GM12878 (cell line): ENCODE measurements around the gene MED25. TPM values are rescaled to one million over a fixed set of nuclear protein-coding genes. Genes with fewer than 3 reads are reported as not detected.
A peak's percentile ranks its signal among the peaks of the same experiment; 100 is the strongest.

Experiments used
- ATAC-seq: fragments of 200-7000 bp; cut with Tn5 transposase; 3 replicates; pipeline ENCODE4 v1.9.1; 2020; ENCODE audit warnings: mild to moderate bottlenecking, moderate library complexity
- BruUV-seq: library from RNA; stranded (reverse); fragments of 400-500 nt; replicated peaks from 2 replicates; lab custom pipeline; 2021; lab: Mats Ljungman, UMichigan
- CTCF ChIA-PET: fragments of 300-600 bp; sonication (Branson Sonifier 250); formaldehyde crosslinking; extraction: SDS; loops from one replicate; lab custom pipeline; 2021; ENCODE audit warnings: inconsistent platforms; lab: Yijun Ruan, JAX
- POLR2A ChIA-PET: fragments of 350-600 bp; formaldehyde crosslinking; extraction: SDS; loops from one replicate; lab custom pipeline; 2021; ENCODE audit warnings: inconsistent platforms; lab: Charles Lee
- RAD21 ChIA-PET: fragments of 300-600 bp; sonication (Branson Sonifier 250); formaldehyde crosslinking; loops from one replicate; lab custom pipeline; 2023; ENCODE audit warnings: antibody characterized with exemption; ENCODE audit not compliant: unreplicated experiment; lab: Charles Lee
- SMC1A ChIA-PET: fragments of 300-600 bp; sonication (Branson Sonifier 250); formaldehyde crosslinking; loops from one replicate; lab custom pipeline; 2023; ENCODE audit not compliant: unreplicated experiment, uncharacterized antibody; lab: Charles Lee
- DNase-seq: peaks from one replicate; pipeline ENCODE4 v3.0.0-alpha.2; 2011; ENCODE audit warnings: low read depth, low spot score
- FAIRE-seq: peaks from 3 replicates; lab custom pipeline; 2011; peaks lifted over from hg19 to GRCh38; lab: Jason Lieb, UNC
- H2AFZ ChIP-seq: 2 replicates; pipeline ENCODE4 v1.6.0; 2011; ENCODE audit warnings: low read depth, low read length, control low read depth; ENCODE audit not compliant: control insufficient read depth
- H3K27ac ChIP-seq: 2 replicates; pipeline ENCODE4 v1.5.1; 2011; ENCODE audit warnings: control low read depth; ENCODE audit not compliant: control insufficient read depth, insufficient read depth
- H3K27me3 ChIP-seq, 2 experiments: replicated peaks in 1 of 2; 2 replicates each; pipeline versions ENCODE4 v1.6.0 to v1.6.1; 2011; ENCODE audit warnings: low read length in 1 of 2; ENCODE audit not compliant: control insufficient read depth in 2 of 2, insufficient read depth in 2 of 2
- H3K36me3 ChIP-seq, 2 experiments: 2 replicates each; pipeline ENCODE4 v1.5.1; 2011; ENCODE audit warnings: low read length in 1 of 2; ENCODE audit not compliant: control insufficient read depth in 2 of 2, insufficient read depth in 2 of 2
- H3K4me1 ChIP-seq: 2 replicates; pipeline ENCODE4 v1.6.1; 2011; ENCODE audit warnings: mild to moderate bottlenecking, low read length, moderate library complexity, mixed read lengths; ENCODE audit not compliant: control insufficient read depth, insufficient read depth
- H3K4me2 ChIP-seq: 2 replicates; pipeline ENCODE4 v1.6.0; 2011; ENCODE audit warnings: control low read depth; ENCODE audit not compliant: control insufficient read depth, insufficient read depth
- H3K4me3 ChIP-seq: fragments of 200-600 bp; sonication (generic); 2 replicates; pipeline ENCODE4 v1.5.1; 2016
- H3K79me2 ChIP-seq: 2 replicates; pipeline ENCODE4 v1.6.0; 2011; ENCODE audit warnings: low read length; ENCODE audit not compliant: control insufficient read depth, insufficient read depth
- H3K9ac ChIP-seq: 2 replicates; pipeline ENCODE4 v1.8.0; 2011; ENCODE audit warnings: low read length, control low read depth, mixed read lengths; ENCODE audit not compliant: control insufficient read depth, insufficient read depth
- H3K9me3 ChIP-seq: replicated peaks from 3 replicates; pipeline ENCODE4 v1.5.1; 2011; ENCODE audit warnings: mild to moderate bottlenecking, low read length; ENCODE audit not compliant: control insufficient read depth, insufficient read depth
- H4K20me1 ChIP-seq: 2 replicates; pipeline ENCODE4 v1.6.0; 2011; ENCODE audit not compliant: control insufficient read depth, insufficient read depth
- BCL11A ChIP-seq: IDR thresholded peaks from 2 replicates; pipeline ENCODE4 v1.6.1; 2011; ENCODE audit warnings: low read depth, low read length
- CBFB ChIP-seq: IDR thresholded peaks from 2 replicates; pipeline ENCODE4 v1.6.1; 2016; ENCODE audit warnings: antibody characterized with exemption, low read depth
- CHD1 ChIP-seq: IDR thresholded peaks from 2 replicates; pipeline ENCODE4 v1.6.1; 2012; ENCODE audit warnings: low read depth, low read length, improper control_type of control experiment
- LARP7 ChIP-seq: fragments of 450-650 bp; IDR thresholded peaks from 2 replicates; pipeline ENCODE4 v1.6.1; 2017; ENCODE audit warnings: mild to moderate bottlenecking
- NBN ChIP-seq: fragments of 450-650 bp; IDR thresholded peaks from 2 replicates; pipeline ENCODE4 v1.6.1; 2016
- NR2C1 ChIP-seq: fragments of 450-650 bp; IDR thresholded peaks from 2 replicates; pipeline ENCODE4 v1.6.1; 2017; ENCODE audit warnings: antibody characterized with exemption, mild to moderate bottlenecking, moderate library complexity
- PAX5 ChIP-seq: IDR thresholded peaks from 2 replicates; pipeline ENCODE4 v1.6.1; 2011; ENCODE audit warnings: low read depth, low read length, borderline replicate concordance
- RELB ChIP-seq: fragments of 450-650 bp; IDR thresholded peaks from 2 replicates; pipeline ENCODE4 v1.6.1; 2017; ENCODE audit warnings: low read depth, mild to moderate bottlenecking, moderate library complexity
- REST ChIP-seq: IDR thresholded peaks from 2 replicates; pipeline ENCODE4 v1.6.1; 2012; ENCODE audit warnings: mild to moderate bottlenecking, low read depth, low read length
- SIX5 ChIP-seq: IDR thresholded peaks from 2 replicates; pipeline ENCODE4 v1.6.1; 2011; ENCODE audit warnings: mild to moderate bottlenecking, low read depth, low read length, moderate library complexity; ENCODE audit not compliant: severe bottlenecking
- SRF ChIP-seq, 2 experiments: IDR thresholded peaks; 2 replicates each; pipeline ENCODE4 v1.6.1; 2011; ENCODE audit warnings: low read depth in 2 of 2, low read length in 2 of 2, mild to moderate bottlenecking in 1 of 2, moderate library complexity in 1 of 2
- TCF12 ChIP-seq: IDR thresholded peaks from 2 replicates; pipeline ENCODE4 v1.6.1; 2011; ENCODE audit warnings: low read depth, mild to moderate bottlenecking, low read length
- ZBED1 ChIP-seq: IDR thresholded peaks from 2 replicates; pipeline ENCODE4 v1.6.1; 2016; ENCODE audit warnings: borderline replicate concordance
- WGBS: methylation state at CpG from one replicate; pipeline ENCODE4 v1.1.6; 2016; ENCODE audit warnings: low lambda C conversion rate; ENCODE audit not compliant: insufficient replicate concordance, insufficient coverage; ENCODE audit errors: missing lambda C conversion rate; 5-methylcytosine and 5-hydroxymethylcytosine counted together
- in situ Hi-C: fragments of 300-500 bp; cut with MboI; formaldehyde crosslinking; loops from 9 replicates; pipeline ENCODE4 v1.14.3; 2018; ENCODE audit warnings: mixed read lengths
- intact Hi-C: fragments of 100-400 bp; cut with micrococcal nuclease; formaldehyde crosslinking; loops from one replicate; pipeline ENCODE4 v1.14.2; 2022; ENCODE audit not compliant: unreplicated experiment
- polyA plus RNA-seq, 11 experiments: library from polyadenylated mRNA; depleted of rRNA in 4 of 11; unstranded in 6 of 11; stranded (reverse) in 5 of 11; fragments of >200 nt; fragmentation: Nextera tagmentation in 4 of 11; fragmentation: Illumina TruSeq in 1 of 11; extraction: Ambion mirVana in 4 of 11; extraction: Trizol in 1 of 11; gene quantifications; 1 replicate in 1 of 11; 2 replicates in 10 of 11; pipeline versions ENCODE4 v1.2.1 to v1.2.3, GENCODE V29; 2011 to 2016; ENCODE audit warnings: inconsistent platforms in 2 of 11, missing spikeins in 2 of 11, low read depth in 1 of 11
- total RNA-seq, 4 experiments: library from RNA; depleted of rRNA in 3 of 4; stranded (reverse); fragments of >200 nt in 3 of 4; fragmentation: Illumina TruSeq in 1 of 4; extraction: Trizol in 1 of 4; gene quantifications; 2 replicates each; pipeline versions ENCODE4 v1.2.1 to v1.2.3, GENCODE V29; 2013 to 2021

MED25 gene
- total and polyA plus RNA-seq, 10 of the 15 experiments (the other 5 are each of a cell fraction or from before 2014, with no cell fraction given), result 3.5 to 53.9 (median 17.1) TPM

- no peaks in the 10 kb centered on the region for H3K36me3 ChIP-seq
- intact Hi-C loops, result no loop called here
- POLR2A ChIA-PET, result interaction anchor here (0.7 to 1.5 kb wide), 2 partner anchors 37 to 1485 kb away, joined by 3 to 6 read pairs; partner anchors contain the start of gene PTOV1
- no peak for FAIRE-seq
- H4K20me1 ChIP-seq, result no peaks in the 10 kb centered on the region
- ATAC-seq, result no peak
- DNase-seq, result no peak
- TF ChIP-seq NR2C1 (no peak), SRF (IDR thresholded peaks at IDR 0.05; ENCODE audit: low read depth in 2 of 2, low read length in 2 of 2) (no peak), BCL11A (no peak), SIX5 (no peak), ZBED1 (no peak), CBFB (no peak), PAX5 (no peak), RELB (no peak), TCF12 (no peak), NBN (no peak), REST (no peak), CHD1 (no peak), LARP7 (no peak)
- TF ChIP-seq, all 136 proteins: peak for 0
- Histone ChIP-seq H3K9ac (no peak overlapping the region), H3K9me3 (no peaks in the 10 kb centered on the region), H3K27me3 (no peaks in the 10 kb centered on the region), H3K79me2 (peaks cover 9% of the 10 kb centered on the region), H3K4me2 (peak overlapping the region; percentile 88), H3K4me1 (peaks cover 7% of the 10 kb centered on the region), H3K27ac (no peak overlapping the region), H2AFZ (peak overlapping the region; percentile 94), H3K4me3 (no peak overlapping the region)
- in situ Hi-C loops, result no loop called here
- RAD21 ChIA-PET, result interaction anchor here (0.6 to 1.4 kb wide), 2 partner anchors 56 to 96 kb away, joined by 3 to 12 read pairs; no protein-coding TSS in a partner anchor
- CTCF ChIA-PET, result no interaction called here
- WGBS, result 67% methylated on average over 1 of the region's 1 CpG
- SMC1A ChIA-PET, result interaction anchor here (1.0 to 2.3 kb wide), 2 partner anchors 29 to 55 kb away, joined by 3 to 6 read pairs; no protein-coding TSS in a partner anchor
- BruUV-seq, result no TSS peak
Observed at GRCh38 chr19:49814010-49814409, 4.1 kb upstream of the MED25 start.
